Measurements from ENCODE around the gene MT1B.

DNA sequence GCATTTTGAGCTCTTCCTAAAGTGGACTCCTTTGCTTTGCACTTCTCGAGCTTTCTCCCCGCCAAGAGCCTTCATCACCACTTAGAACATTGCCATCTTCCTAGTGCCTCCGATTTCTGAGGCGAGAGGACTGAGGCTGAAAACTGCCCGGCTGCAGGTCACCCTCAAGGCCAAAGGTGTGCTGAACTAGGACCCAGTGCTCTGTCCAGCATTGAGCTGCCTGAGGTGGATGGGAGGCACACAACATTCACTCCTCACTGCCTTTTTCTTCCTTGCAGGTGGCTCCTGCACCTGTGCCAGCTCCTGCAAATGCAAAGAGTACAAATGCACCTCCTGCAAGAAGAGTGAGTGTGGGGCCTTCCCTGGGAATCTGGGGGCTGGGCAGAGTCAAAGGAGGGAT lies 7.9 kb upstream of the MT1B start:
- TF ChIP-seq, protein P1, sequence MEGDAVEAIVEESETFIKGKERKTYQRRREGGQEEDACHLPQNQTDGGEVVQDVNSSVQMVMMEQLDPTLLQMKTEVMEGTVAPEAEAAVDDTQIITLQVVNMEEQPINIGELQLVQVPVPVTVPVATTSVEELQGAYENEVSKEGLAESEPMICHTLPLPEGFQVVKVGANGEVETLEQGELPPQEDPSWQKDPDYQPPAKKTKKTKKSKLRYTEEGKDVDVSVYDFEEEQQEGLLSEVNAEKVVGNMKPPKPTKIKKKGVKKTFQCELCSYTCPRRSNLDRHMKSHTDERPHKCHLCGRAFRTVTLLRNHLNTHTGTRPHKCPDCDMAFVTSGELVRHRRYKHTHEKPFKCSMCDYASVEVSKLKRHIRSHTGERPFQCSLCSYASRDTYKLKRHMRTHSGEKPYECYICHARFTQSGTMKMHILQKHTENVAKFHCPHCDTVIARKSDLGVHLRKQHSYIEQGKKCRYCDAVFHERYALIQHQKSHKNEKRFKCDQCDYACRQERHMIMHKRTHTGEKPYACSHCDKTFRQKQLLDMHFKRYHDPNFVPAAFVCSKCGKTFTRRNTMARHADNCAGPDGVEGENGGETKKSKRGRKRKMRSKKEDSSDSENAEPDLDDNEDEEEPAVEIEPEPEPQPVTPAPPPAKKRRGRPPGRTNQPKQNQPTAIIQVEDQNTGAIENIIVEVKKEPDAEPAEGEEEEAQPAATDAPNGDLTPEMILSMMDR (IDR thresholded peaks at IDR 0.05; ENCODE audit: borderline replicate concordance, extremely low read depth, low read length, poor library complexity, severe bottlenecking) = no peak
- no peak for TF ChIP-seq EZH2 (IDR thresholded peaks at IDR 0.05; ENCODE audit: borderline replicate concordance, low read depth, low read length, severe bottlenecking)
